AG04450 (cell line): ENCODE data around the gene FSD1L. TPM values are rescaled to one million over a fixed set of nuclear protein-coding genes. Genes with fewer than 3 reads are reported as not detected.

Experiments
- CTCF ChIA-PET: fragments of 300-600, 350-600 bp; formaldehyde crosslinking; extraction: SDS; loops from one replicate; lab custom pipeline; 2022; ENCODE audit warnings: antibody characterized with exemption, inconsistent platforms; lab: Charles Lee
- POLR2A ChIA-PET: fragments of 350-600 bp; formaldehyde crosslinking; extraction: SDS; loops from one replicate; lab custom pipeline; 2021; ENCODE audit warnings: antibody characterized with exemption, inconsistent platforms; lab: Yijun Ruan, JAX
- DNase-seq: peaks from one replicate; pipeline ENCODE4 v3.0.0-alpha.2; 2011; ENCODE audit warnings: low read depth, low spot score
- H3K27ac ChIP-seq: one replicate; pipeline ENCODE4 v1.5.1; 2012; ENCODE audit warnings: low read depth, low read length, control low read depth
- H3K27me3 ChIP-seq: one replicate; pipeline ENCODE4 v1.6.0; 2012; ENCODE audit warnings: low read length; ENCODE audit not compliant: control insufficient read depth, insufficient read depth
- H3K4me3 ChIP-seq: 2 replicates; pipeline ENCODE4 v1.5.1; 2011; ENCODE audit warnings: mild to moderate bottlenecking, low read depth, low read length, control low read depth
- H3K9me3 ChIP-seq: 2 replicates; pipeline ENCODE4 v1.5.1; 2012; ENCODE audit warnings: low read length; ENCODE audit not compliant: control insufficient read depth, insufficient read depth
- polyA plus RNA-seq: library from polyadenylated mRNA; depleted of rRNA; stranded (reverse); fragments of >200 nt; gene quantifications from 2 replicates; pipeline ENCODE4 v1.2.3, GENCODE V29; 2011
- TF ChIP-seq, protein P1 (sequence below): IDR thresholded peaks from 2 replicates; pipeline ENCODE4 v1.5.1; 2011; ENCODE audit warnings: low read depth, low read length, control low read depth, inconsistent platforms

The FSD1L gene
- polyA plus RNA-seq, 1 experiment, result 7.4 TPM

DNA sequence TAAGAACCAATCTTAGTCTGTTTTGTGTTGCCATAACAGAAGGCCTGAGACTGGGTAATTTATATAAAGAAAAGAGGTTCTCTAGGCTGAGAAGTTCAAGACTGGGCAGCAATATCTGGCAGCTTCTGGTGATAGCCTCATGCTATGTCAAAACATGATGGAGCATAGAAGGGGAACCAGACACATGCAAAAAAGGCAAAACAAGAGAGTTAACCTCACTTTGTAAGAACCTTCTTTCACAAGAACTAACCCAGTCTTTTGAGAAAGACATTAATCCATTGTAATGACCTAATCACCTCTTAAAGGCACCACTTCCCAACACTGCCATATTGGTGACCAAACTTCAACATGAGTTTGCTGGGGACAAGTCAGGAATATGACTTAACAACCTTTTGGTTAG lies 37.3 kb downstream of the FSD1L start:
- DNase-seq, result no peak
- no peak overlapping the region for H3K4me3 ChIP-seq
- CTCF ChIA-PET, result no interaction called here
- H3K9me3 ChIP-seq, result no peaks in the 10 kb centered on the region
- no peak overlapping the region for H3K27ac ChIP-seq
- no peaks in the 10 kb centered on the region for H3K27me3 ChIP-seq
- POLR2A ChIA-PET, result interaction anchor here (0.6 kb wide), 1 partner anchor 190 kb away, joined by 5 read pairs; no protein-coding TSS in a partner anchor
- TF ChIP-seq, protein P1, sequence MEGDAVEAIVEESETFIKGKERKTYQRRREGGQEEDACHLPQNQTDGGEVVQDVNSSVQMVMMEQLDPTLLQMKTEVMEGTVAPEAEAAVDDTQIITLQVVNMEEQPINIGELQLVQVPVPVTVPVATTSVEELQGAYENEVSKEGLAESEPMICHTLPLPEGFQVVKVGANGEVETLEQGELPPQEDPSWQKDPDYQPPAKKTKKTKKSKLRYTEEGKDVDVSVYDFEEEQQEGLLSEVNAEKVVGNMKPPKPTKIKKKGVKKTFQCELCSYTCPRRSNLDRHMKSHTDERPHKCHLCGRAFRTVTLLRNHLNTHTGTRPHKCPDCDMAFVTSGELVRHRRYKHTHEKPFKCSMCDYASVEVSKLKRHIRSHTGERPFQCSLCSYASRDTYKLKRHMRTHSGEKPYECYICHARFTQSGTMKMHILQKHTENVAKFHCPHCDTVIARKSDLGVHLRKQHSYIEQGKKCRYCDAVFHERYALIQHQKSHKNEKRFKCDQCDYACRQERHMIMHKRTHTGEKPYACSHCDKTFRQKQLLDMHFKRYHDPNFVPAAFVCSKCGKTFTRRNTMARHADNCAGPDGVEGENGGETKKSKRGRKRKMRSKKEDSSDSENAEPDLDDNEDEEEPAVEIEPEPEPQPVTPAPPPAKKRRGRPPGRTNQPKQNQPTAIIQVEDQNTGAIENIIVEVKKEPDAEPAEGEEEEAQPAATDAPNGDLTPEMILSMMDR, result no peak

GRCh38 chr9:105496826-105497225 lies 49.0 kb downstream of the FSD1L start:
- ChIA-PET POLR2A (no interaction called here), CTCF (no interaction called here)
- Histone ChIP-seq H3K27me3 (no peaks in the 10 kb centered on the region), H3K9me3 (peaks cover 11% of the 10 kb centered on the region; the same call in 1 of the 2 replicates), H3K27ac (no peak overlapping the region), H3K4me3 (no peak overlapping the region)
- TF ChIP-seq, protein P1, result no peak
- no peak for DNase-seq

DNA sequence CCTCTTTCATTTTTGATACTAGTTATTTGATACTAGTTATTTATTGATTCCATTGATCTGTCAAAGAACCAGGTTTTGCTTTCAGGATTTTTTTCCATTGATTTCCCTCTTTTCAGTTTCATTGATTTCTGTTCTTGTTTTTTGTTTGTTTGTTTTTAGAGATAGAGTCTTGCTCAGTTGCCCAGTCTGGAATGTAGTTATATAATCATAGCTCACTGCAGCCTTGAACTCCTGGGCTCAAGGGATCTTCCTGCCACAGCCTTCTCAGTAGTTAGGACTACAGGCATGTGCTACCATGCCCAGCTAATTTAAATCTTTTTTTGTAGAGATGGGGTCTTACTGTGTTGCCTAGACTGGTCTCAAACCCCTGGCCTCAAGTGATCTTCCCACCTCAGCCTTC lies 49.9 kb downstream of the FSD1L start:
- POLR2A ChIA-PET, result no interaction called here
- CTCF ChIA-PET, result no interaction called here
- H3K27ac ChIP-seq, result no peak overlapping the region
- no peaks in the 10 kb centered on the region for H3K27me3 ChIP-seq
- TF ChIP-seq, protein P1, result no peak
- H3K4me3 ChIP-seq, result no peak overlapping the region
- H3K9me3 ChIP-seq, result peaks cover 11% of the 10 kb centered on the region; the same call in 1 of the 2 replicates
- DNase-seq, result no peak

DNA sequence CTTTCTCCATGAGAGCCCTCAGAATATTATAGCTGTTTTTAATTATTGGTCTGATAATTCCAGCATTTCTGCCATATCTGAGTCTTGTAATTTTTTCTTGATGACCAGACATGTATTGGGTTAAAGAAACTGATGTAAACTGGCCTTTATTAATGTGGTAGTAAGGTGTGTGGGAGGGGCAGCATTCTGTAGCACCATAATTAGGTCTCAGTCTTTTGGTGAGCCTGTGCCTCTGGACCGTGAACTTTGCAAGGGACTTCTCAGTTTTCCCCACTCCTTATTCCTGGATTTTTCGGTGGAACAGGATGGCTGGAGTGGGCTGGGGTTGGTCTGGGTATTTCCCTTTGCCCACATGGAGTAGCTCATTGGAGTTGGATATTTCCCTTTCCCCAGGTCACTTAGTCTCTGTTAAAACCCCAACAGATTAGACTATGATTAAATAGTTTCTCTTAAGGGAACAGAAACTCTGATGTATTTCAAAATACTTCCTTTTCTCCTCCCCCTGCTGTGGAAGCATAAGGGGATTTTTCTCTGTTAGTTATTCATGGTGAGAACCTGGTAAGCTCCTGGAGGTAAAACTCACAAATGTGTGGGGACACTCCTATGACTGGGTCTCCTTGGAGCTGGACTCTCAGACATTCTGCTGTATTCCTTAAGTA lies 52.4 kb downstream of the FSD1L start:
- POLR2A ChIA-PET, result no interaction called here
- Histone ChIP-seq H3K27me3 (no peaks in the 10 kb centered on the region), H3K4me3 (no peak overlapping the region), H3K9me3 (peaks cover 5% of the 10 kb centered on the region; the same call in 1 of the 2 replicates), H3K27ac (no peak overlapping the region)
- CTCF ChIA-PET, result no interaction called here
- no peak for DNase-seq
- TF ChIP-seq, protein P1, result no peak

GRCh38 chr9:105501414-105501813 lies 53.6 kb downstream of the FSD1L start:
- Histone ChIP-seq H3K27ac (no peak overlapping the region), H3K9me3 (no peaks in the 10 kb centered on the region), H3K27me3 (no peaks in the 10 kb centered on the region), H3K4me3 (no peak overlapping the region)
- DNase-seq, result no peak
- ChIA-PET POLR2A (no interaction called here), CTCF (no interaction called here)
- TF ChIP-seq, protein P1, result no peak
